WERI-Rb-1 (cell line): Measurements from ENCODE around the gene TGFBR3L.
"Not testable (repeated sequence)": the region's sequence is repeated elsewhere in the genome, so short reads cannot be mapped to it uniquely, and the experiment has no call there.

ENCODE experiments used
- DNase-seq: peaks from one replicate; pipeline ENCODE4 v3.0.0-alpha.2; 2020
- H3K27ac ChIP-seq: fragments of 250-450 bp; sonication (Bioruptor Pico); 2 replicates; pipeline ENCODE4 v1.5.1; 2020; ENCODE audit warnings: mild to moderate bottlenecking, moderate library complexity
- H3K27me3 ChIP-seq: fragments of 250-450 bp; sonication (Bioruptor Pico); 2 replicates; pipeline ENCODE4 v1.5.1; 2021; ENCODE audit warnings: mild to moderate bottlenecking, low read depth, moderate library complexity; ENCODE audit not compliant: insufficient read depth, severe bottlenecking
- H3K36me3 ChIP-seq: fragments of 250-450 bp; sonication (Bioruptor Pico); 2 replicates; pipeline ENCODE4 v1.5.1; 2020; ENCODE audit warnings: mild to moderate bottlenecking, moderate library complexity
- H3K4me3 ChIP-seq: 2 replicates; pipeline ENCODE4 v1.5.1; 2011; ENCODE audit warnings: low read depth, mild to moderate bottlenecking, control low read depth, low read length
- H3K9me3 ChIP-seq: fragments of 250-450 bp; sonication (Bioruptor Pico); 2 replicates; pipeline ENCODE4 v1.5.1; 2021; ENCODE audit warnings: mild to moderate bottlenecking, moderate library complexity; ENCODE audit not compliant: severe bottlenecking
- CTCF ChIP-seq: IDR thresholded peaks from 2 replicates; pipeline ENCODE4 v1.5.1; 2011; ENCODE audit warnings: low read depth, mild to moderate bottlenecking, control low read depth, inconsistent platforms, low read length

TGFBR3L gene

GRCh38 chr19:7885818-7886217 lies 28.8 kb upstream of the TGFBR3L start:
- TF ChIP-seq CTCF: no peak
- no peaks in the 10 kb centered on the region for H3K36me3 ChIP-seq

GRCh38 chr19:7887408-7888144 lies 27.1 kb upstream of the TGFBR3L start:
- Histone ChIP-seq H3K4me3 (no peak overlapping the region), H3K36me3 (no peaks in the 10 kb centered on the region), H3K27me3 (no peaks in the 10 kb centered on the region), H3K9me3 (no peaks in the 10 kb centered on the region), H3K27ac (no peak overlapping the region)
- no peak for DNase-seq
- TF ChIP-seq CTCF: no peak

More at GRCh38 chr19:7885818-7886217, 28.8 kb upstream of the TGFBR3L start:
- no peak overlapping the region for H3K27ac ChIP-seq
- no peaks in the 10 kb centered on the region for H3K27me3 ChIP-seq
- no peak for DNase-seq
- H3K4me3 ChIP-seq: no peak overlapping the region
- peaks cover 2% of the 10 kb centered on the region for H3K9me3 ChIP-seq

- Histone ChIP-seq H3K27me3 (no peaks in the 10 kb centered on the region), H3K9me3 (no peaks in the 10 kb centered on the region), H3K27ac (no peak within 1 kb of the TSS), H3K4me3 (no peak within 1 kb of the TSS), H3K36me3 (no peaks in the 10 kb centered on the region)
- DNase-seq: no peak
- no peak for TF ChIP-seq CTCF
Observed at GRCh38 chr19:7888145-7888825, 26.3 kb upstream of the TGFBR3L start, which contains the start of gene LRRC8E. Gene LRRC8E (plus strand): TSS chr19:7888510. CDS start chr19:7895604, 7,094 bp downstream.

- Histone ChIP-seq H3K27me3 (no peaks in the 10 kb centered on the region), H3K4me3 (no peak overlapping the region), H3K9me3 (no peaks in the 10 kb centered on the region), H3K36me3 (no peaks in the 10 kb centered on the region), H3K27ac (no peak overlapping the region)
- TF ChIP-seq CTCF: no peak
- no peak for DNase-seq
Observed at GRCh38 chr19:7888826-7889217, 25.8 kb upstream of the TGFBR3L start.

- not testable (repeated sequence) for H3K27me3 ChIP-seq, H3K4me3 ChIP-seq, DNase-seq, H3K27ac ChIP-seq, H3K9me3 ChIP-seq, H3K36me3 ChIP-seq
Observed at GRCh38 chr19:7893362-7894101, 21.1 kb upstream of the TGFBR3L start.
